Fibroblast of the conjunctiva (primary cell): ENCODE data around the gene APBB2.
"Not testable (repeated sequence)": the region's sequence is repeated elsewhere in the genome, so short reads cannot be mapped to it uniquely, and the experiment has no call there.

ENCODE experiments used
- DNase-seq: peaks from one replicate; pipeline ENCODE4 v3.0.0-alpha.2; 2010; ENCODE audit warnings: low read depth

The APBB2 gene

GRCh38 chr4:41015016-41015675 is 199.2 kb downstream of the APBB2 start:
- no peak for DNase-seq

DNA sequence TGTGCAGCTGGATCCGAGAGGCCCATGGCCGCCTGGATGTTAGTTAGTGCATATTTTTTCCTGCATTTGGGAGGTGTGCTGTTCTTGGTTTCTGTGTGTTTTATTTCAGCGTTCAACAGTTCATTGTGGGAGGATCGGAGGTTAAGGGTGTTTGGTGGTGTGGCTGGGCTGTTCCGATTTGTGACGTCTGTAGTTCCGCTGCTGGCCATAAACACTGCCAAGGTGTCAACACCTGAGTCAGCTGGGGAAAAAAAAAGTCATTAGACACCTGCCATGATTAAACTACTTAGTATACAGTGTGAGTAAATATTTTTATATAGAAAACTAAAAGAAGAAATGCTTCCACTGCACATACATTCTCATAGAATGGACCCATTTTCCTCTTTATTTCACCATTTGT is 200.2 kb downstream of the APBB2 start:
- no peak for DNase-seq

GRCh38 chr4:41013746-41014145 is 200.6 kb downstream of the APBB2 start:
- no peak for DNase-seq

- DNase-seq, result no peak
Measured at GRCh38 chr4:41012911-41013310, 201.4 kb downstream of the APBB2 start.

GRCh38 chr4:41012293-41012692 is 202.0 kb downstream of the APBB2 start:
- DNase-seq, result no peak

- no peak for DNase-seq
Measured at GRCh38 chr4:41009411-41009810, 204.9 kb downstream of the APBB2 start.

GRCh38 chr4:41006141-41006540 is 208.2 kb downstream of the APBB2 start:
- DNase-seq, result no peak

DNA sequence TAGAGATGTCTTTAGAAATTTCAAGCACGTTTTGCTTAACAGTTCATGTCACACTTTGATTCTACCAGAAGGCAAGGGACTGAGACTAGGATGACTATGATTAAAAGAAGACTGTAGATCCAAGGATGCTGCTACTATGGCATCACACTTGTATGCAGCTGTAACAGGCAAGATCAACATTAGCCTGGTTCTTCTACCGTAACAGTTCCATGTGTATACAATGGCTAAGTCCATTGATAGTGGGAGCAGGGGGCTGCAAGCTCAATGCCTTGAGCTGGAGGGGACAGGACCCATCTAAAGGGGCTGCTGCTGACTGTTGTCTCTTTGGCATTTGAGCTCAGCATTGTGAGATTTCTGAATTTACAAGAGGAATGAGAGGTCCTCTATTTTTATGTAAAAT is 212.0 kb downstream of the APBB2 start:
- no peak for DNase-seq

DNA sequence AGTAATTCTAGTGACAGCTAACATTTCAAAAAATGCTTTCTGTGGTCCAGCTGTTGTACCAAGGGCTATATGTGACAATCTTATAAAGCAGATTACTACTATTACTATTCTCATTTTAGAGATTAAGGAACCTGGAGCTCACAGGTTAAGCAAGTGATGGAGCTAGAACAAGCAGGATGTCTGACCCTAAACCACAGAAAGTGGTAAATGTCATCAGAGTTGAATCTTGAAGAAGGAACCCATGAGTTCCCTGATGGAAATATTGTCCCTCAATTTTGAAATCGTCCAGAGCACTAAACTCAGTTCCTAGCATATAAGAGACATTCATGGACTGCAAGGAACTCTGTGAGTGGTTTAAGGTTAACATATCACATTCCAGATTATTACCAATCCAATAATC is 214.0 kb downstream of the APBB2 start:
- DNase-seq, result no peak

GRCh38 chr4:40998675-40999358 is 215.5 kb downstream of the APBB2 start:
- peak; percentile 55 for DNase-seq

GRCh38 chr4:40995850-40996249 is 218.5 kb downstream of the APBB2 start:
- DNase-seq, result peak; percentile 61

DNA sequence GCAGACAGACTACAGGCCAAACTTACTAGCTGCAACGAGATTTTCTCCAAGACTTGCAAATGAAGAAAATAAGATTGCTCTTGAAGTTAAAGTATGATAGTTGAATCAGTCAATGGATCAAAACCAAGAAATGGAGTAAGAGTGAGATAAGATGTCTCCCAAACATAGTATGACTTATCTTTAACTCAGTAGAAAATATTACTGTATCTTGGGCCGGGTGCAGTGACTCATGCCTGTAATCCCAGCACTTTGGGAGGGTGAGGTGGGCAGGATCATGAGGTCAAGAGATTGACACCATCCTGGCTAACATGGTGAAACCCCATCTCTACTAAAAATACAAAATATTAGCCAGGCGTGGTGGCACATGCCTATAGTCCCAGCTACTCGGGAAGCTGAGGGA is 220.0 kb downstream of the APBB2 start:
- not testable (repeated sequence) for DNase-seq

GRCh38 chr4:40993296-40993693 is 221.0 kb downstream of the APBB2 start:
- not testable (repeated sequence) for DNase-seq

- no peak for DNase-seq
Measured at GRCh38 chr4:40992472-40993295, 221.7 kb downstream of the APBB2 start.

DNA sequence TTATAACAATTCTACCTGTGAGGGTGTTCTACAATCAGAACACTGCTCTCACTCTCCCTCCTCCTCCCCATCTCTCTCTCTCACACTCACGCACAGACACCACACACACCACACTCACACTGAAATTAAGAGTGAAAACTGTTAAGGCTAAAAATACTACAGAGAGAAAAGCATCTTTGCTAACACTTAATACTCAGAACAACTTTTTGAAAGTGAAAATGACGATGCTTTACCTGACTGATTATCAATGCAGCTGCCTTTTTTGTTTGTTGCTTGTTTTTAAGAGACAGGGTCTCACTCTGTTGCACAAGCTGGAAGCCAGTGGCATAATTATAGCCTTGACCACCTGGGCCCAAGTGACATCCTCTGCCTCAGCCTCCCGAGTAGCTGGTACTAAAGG is 222.4 kb downstream of the APBB2 start:
- no peak for DNase-seq

DNA sequence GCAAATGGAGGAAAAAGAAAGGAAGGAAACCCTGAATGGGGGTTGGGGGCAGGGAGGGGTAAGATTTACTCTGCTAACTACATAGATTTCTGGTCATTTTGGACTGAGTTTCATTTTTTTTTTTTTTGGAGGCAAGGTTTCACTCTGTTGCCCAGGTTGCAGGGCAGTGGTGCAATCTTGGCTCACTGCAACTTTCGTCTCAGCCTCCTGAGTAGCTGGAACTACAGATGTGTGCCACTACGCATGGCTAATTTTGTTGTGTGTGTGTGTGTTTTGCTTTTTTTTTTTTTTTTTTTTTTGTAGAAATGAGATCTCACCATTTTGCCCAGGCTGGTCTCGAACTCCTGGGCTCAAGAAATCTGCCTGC is 223.5 kb downstream of the APBB2 start:
- no peak for DNase-seq

GRCh38 chr4:40990236-40990898 is 224.0 kb downstream of the APBB2 start:
- DNase-seq, result peak; percentile 92

- no peak for DNase-seq
Measured at GRCh38 chr4:40987151-40987550, 227.2 kb downstream of the APBB2 start.

GRCh38 chr4:40986375-40986774 is 228.0 kb downstream of the APBB2 start:
- no peak for DNase-seq

DNA sequence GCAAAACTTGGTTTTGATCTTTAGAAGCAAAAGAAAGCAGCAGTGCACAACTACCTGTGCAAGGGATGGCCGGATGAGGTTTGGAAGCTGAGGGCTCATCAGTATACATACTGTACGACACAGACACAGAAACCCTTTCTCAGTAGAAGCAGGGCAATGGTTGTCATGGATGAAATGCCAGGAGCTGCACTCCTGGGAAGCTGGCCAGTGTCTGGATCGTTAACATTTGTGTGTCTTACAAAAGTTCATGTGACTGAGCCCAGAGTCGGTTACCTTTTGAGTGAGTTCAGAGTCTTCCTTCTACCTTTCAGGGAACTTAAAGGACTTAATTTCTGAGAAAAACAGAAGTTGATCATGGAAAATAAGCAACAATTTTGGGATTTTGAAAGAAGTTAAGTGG is 230.3 kb downstream of the APBB2 start:
- no peak for DNase-seq

- no peak for DNase-seq
Measured at GRCh38 chr4:40980318-40980883, 233.9 kb downstream of the APBB2 start.

DNA sequence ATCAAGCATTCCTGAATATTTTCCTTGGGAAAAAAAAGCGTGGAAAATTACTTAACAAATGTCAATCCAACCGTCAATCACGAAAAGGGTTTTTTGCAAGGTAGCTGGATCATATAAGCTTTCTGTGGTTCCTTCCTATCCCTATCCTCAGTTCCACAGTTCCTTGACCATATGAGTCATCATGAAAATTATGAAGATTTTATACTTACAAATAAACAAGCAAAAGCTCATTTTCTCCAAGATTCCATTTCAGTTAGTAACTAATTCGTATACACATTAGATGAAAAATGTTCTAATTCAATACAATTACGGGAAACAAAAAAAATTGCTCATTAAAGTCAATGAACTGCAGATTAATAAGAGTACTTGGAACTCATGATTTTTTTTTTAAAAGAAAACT is 235.8 kb downstream of the APBB2 start:
- no peak for DNase-seq
